ENCODE data around the gene ARHGAP6. TPM values are rescaled to one million over a fixed set of nuclear protein-coding genes. Genes with fewer than 3 reads are reported as not detected.
A peak's percentile ranks its signal among the peaks of the same experiment; 100 is the strongest.

The ARHGAP6 gene
- total RNA-seq, 4 donors from 2014 or later, result 2.7 to 9.1 (median 4.3) TPM

GRCh38 chrX:11672213-11672612 lies 6.5 kb upstream of the ARHGAP6 start:
- no peak for DNase-seq (ENCODE audit: low spot score in 2 of 2)
- intact Hi-C loops (cut with DNase I; ENCODE audit: low total_unique reads), result no loop called here
- no peak overlapping the region for H3K4me3 ChIP-seq (ENCODE audit: low read depth, poor library complexity, severe bottlenecking)
- TF ChIP-seq CTCF (IDR thresholded peaks at IDR 0.05) (no peak), POLR2A (IDR thresholded peaks at IDR 0.05) (no peak)
- 40 to 63% methylated on average over 4 of the region's 4 CpGs for WGBS, 2 donors

GRCh38 chrX:11670316-11670715 lies 4.6 kb upstream of the ARHGAP6 start:
- TF ChIP-seq POLR2A (IDR thresholded peaks at IDR 0.05) (no peak), CTCF (IDR thresholded peaks at IDR 0.05) (no peak)
- 74 to 92% methylated on average over 1 of the region's 1 CpG for WGBS, 2 donors
- intact Hi-C loops (cut with DNase I; ENCODE audit: low total_unique reads), result no loop called here
- no peak for DNase-seq (ENCODE audit: low spot score in 2 of 2)
- no peak overlapping the region for H3K4me3 ChIP-seq (ENCODE audit: low read depth, poor library complexity, severe bottlenecking)

GRCh38 chrX:11666952-11667685 lies 1.4 kb upstream of the ARHGAP6 start:
- WGBS, 2 donors, result 25 to 48% methylated on average over 12 of the region's 12 CpGs
- intact Hi-C loops (cut with DNase I; ENCODE audit: low total_unique reads), result no loop called here

GRCh38 chrX:11666164-11666563 lies 444 bp upstream of the ARHGAP6 start:
- intact Hi-C loops (cut with DNase I; ENCODE audit: low total_unique reads), result no loop called here
- WGBS, 2 donors, result 1 to 24% methylated on average over 16 to 24 of the region's 24 CpGs
- no peak for DNase-seq (ENCODE audit: low spot score in 2 of 2)
- TF ChIP-seq POLR2A (IDR thresholded peaks at IDR 0.05) (no peak), CTCF (IDR thresholded peaks at IDR 0.05) (no peak)
- no peak overlapping the region for H3K4me3 ChIP-seq (ENCODE audit: low read depth, poor library complexity, severe bottlenecking)

More at GRCh38 chrX:11666952-11667685, 1.4 kb upstream of the ARHGAP6 start:
- no peak overlapping the region for H3K4me3 ChIP-seq (ENCODE audit: low read depth, poor library complexity, severe bottlenecking)
- DNase-seq (ENCODE audit: low spot score in 2 of 2), result no peak
- TF ChIP-seq CTCF (IDR thresholded peaks at IDR 0.05) (no peak), POLR2A (IDR thresholded peaks at IDR 0.05) (no peak)

- intact Hi-C loops (cut with DNase I; ENCODE audit: low total_unique reads), result no loop called here
- no peak for DNase-seq (ENCODE audit: low spot score in 2 of 2)
- WGBS, 2 donors, result 45% methylated on average over 68 of the region's 73 CpGs; no CpG with 5 or more reads in 1 of the 2 donors
- no peak for TF ChIP-seq CTCF (IDR thresholded peaks at IDR 0.05)
- TF ChIP-seq POLR2A (IDR thresholded peaks at IDR 0.05), result no peak
- peak overlapping the region; percentile 9 for H3K4me3 ChIP-seq (ENCODE audit: low read depth, poor library complexity, severe bottlenecking)
Measured at GRCh38 chrX:11664211-11665167, 1.2 kb downstream of the ARHGAP6 start.

All from lower leg skin (tissue), 4 donors.